Ovary (tissue), 9 donors: Measurements from ENCODE around the gene AGFG2. TPM values are rescaled to one million over a fixed set of nuclear protein-coding genes. Genes with fewer than 3 reads are reported as not detected.

Source experiments
- DNase-seq, 5 donors: peaks; one replicate each; pipeline ENCODE4 v3.0.0-alpha.2; 2019 to 2020
- H3K27ac ChIP-seq, 2 donors: fragments of 200-600 bp; one replicate each; pipeline versions ENCODE4 v1.5.1 to v1.8.0; 2019 to 2022
- H3K27me3 ChIP-seq: fragments of 200-600 bp; one replicate; pipeline ENCODE4 v1.8.0; 2022
- H3K36me3 ChIP-seq: fragments of 200-600 bp; sonication (generic); one replicate; pipeline ENCODE4 v1.5.1; 2019
- H3K4me1 ChIP-seq: one replicate; pipeline ENCODE4 v1.8.1; 2013; ENCODE audit warnings: mild to moderate bottlenecking, moderate library complexity; ENCODE audit not compliant: insufficient read depth
- H3K4me3 ChIP-seq: fragments of 200-600 bp; sonication (generic); one replicate; pipeline ENCODE4 v1.5.1; 2017
- H3K9me3 ChIP-seq, 2 donors: fragments of 200-600 bp in 1 of 2; sonication (generic) in 1 of 2; one replicate each; pipeline versions ENCODE4 v1.5.1 to v1.8.1; 2013 to 2019; ENCODE audit warnings: mild to moderate bottlenecking in 1 of 2, moderate library complexity in 1 of 2
- CTCF ChIP-seq, 3 donors: fragments of 450-650 bp in 2 of 3; fragments of 200-600 bp in 1 of 3; IDR thresholded peaks; one replicate each; pipeline versions ENCODE4 v1.5.1 to v1.8.0; 2016 to 2022; ENCODE audit warnings: antibody characterized with exemption in 3 of 3, mild to moderate bottlenecking in 1 of 3
- EP300 ChIP-seq: sonication (generic); formaldehyde crosslinking; IDR thresholded peaks from one replicate; pipeline ENCODE4 v1.6.1; 2017; ENCODE audit warnings: antibody characterized with exemption
- POLR2A ChIP-seq: fragments of 450-650 bp; IDR thresholded peaks from one replicate; pipeline ENCODE4 v1.6.1; 2017; ENCODE audit warnings: antibody characterized with exemption, mild to moderate bottlenecking, moderate library complexity
- WGBS, 3 donors: extraction: QIAGEN DNeasy Blood & Tissue Kit in 1 of 3; methylation state at CpG; one replicate each; pipeline versions ENCODE4 v1.1.5 to v1.1.7; 2013 to 2017; 5-methylcytosine and 5-hydroxymethylcytosine counted together
- intact Hi-C, 4 donors: fragments of 100-400 bp; cut with DNase I; formaldehyde crosslinking; loops; one replicate each; pipeline versions ENCODE4 v1.11.0 to v1.15.1; 2022 to 2023
- polyA plus RNA-seq, 2 donors: library from polyadenylated mRNA; stranded (reverse); fragments of 200-250 nt in 1 of 2; fragments of 350-450 nt in 1 of 2; fragmentation: Illumina TruSeq in 1 of 2; extraction: RNeasy Lipid Tissue Mini Kit (QIAGEN cat#74804) in 1 of 2; gene quantifications; one replicate each; pipeline ENCODE4 v1.2.3, GENCODE V29; 2013 to 2014
- total RNA-seq, 7 donors: library from RNA; depleted of rRNA in 2 of 7; stranded (reverse); fragments of >200 nt in 2 of 7; fragmentation: NEBNext Ultra II Directional in 3 of 7; extraction: Animal tissue kit (Norgen Biotek cat#: 25700) in 3 of 7; gene quantifications; one replicate each; pipeline versions ENCODE4 v1.1.0 to v1.2.4, GENCODE V29; 2016 to 2023
- donor health status: DM: no; HTN: no; CAD: no; lungs with moderate emphysema.
- donor health status: DM: no; HTN: no; CAD: no.
- donor health status: Bipolar disorder and iron deficiency.
- donor health status: DM: yes; HTN: yes; CAD: no.
- donor health status: DM: no; HTN: no; CAD: no.
- donor health status: DM: yes; HTN: yes; CAD: no.

The AGFG2 gene
- total and polyA plus RNA-seq, 9 donors = 10.0 to 115 (median 55.9) TPM

GRCh38 chr7:100572949-100573675 is 34.1 kb downstream of the AGFG2 start:
- no peaks in the 10 kb centered on the region for H3K9me3 ChIP-seq
- no peaks in the 10 kb centered on the region for H3K27me3 ChIP-seq
- no peak overlapping the region for H3K27ac ChIP-seq
- H3K4me1 ChIP-seq = peaks cover 5% of the 10 kb centered on the region
- WGBS, 3 donors = 90 to 95% (median 90%) methylated on average over 30 of the region's 30 CpGs
- no peaks in the 10 kb centered on the region for H3K36me3 ChIP-seq
- no peak overlapping the region for H3K4me3 ChIP-seq
- peak in 1 of 5 donors; percentile 25 for DNase-seq
- intact Hi-C loops = loop anchor here in 1 of 4 donors (5.0 kb wide), 1 partner anchor 114 kb away; no protein-coding TSS in a partner anchor
- TF ChIP-seq EP300 (no peak), CTCF (IDR thresholded peaks at IDR 0.05) (no peak), POLR2A (no peak)

GRCh38 chr7:100573691-100574361 is 34.8 kb downstream of the AGFG2 start, which contains the start of gene SAP25:
SAP25 (minus strand) TSS chr7:100573900; CDS start chr7:100573742, 158 bp downstream.
- TF ChIP-seq CTCF (IDR thresholded peaks at IDR 0.05) (no peak), POLR2A (no peak), EP300 (no peak)
- Histone ChIP-seq H3K9me3 (no peaks in the 10 kb centered on the region), H3K4me1 (no peaks in the 10 kb centered on the region), H3K27me3 (no peaks in the 10 kb centered on the region), H3K4me3 (no peak within 1 kb of the TSS), H3K36me3 (no peaks in the 10 kb centered on the region), H3K27ac (no peak within 1 kb of the TSS)
- DNase-seq = peak in 1 of 5 donors; percentile 19
- intact Hi-C loops = loop anchor here in 1 of 4 donors (5.0 kb wide), 1 partner anchor 113 kb away; no protein-coding TSS in a partner anchor
- WGBS, 3 donors = 86 to 88% (median 86%) methylated on average over 70 of the region's 70 CpGs

- WGBS, 3 donors = 87 to 89% (median 88%) methylated on average over 43 to 44 of the region's 44 CpGs
- no peaks in the 10 kb centered on the region for H3K4me1 ChIP-seq
- H3K27me3 ChIP-seq = no peaks in the 10 kb centered on the region
- peak in 1 of 5 donors; percentile 28 for DNase-seq
- no peak overlapping the region for H3K27ac ChIP-seq
- H3K36me3 ChIP-seq = no peaks in the 10 kb centered on the region
- no peaks in the 10 kb centered on the region for H3K9me3 ChIP-seq
- H3K4me3 ChIP-seq = no peak overlapping the region
- no peak for TF ChIP-seq POLR2A
- TF ChIP-seq CTCF (IDR thresholded peaks at IDR 0.05) = no peak
- no peak for TF ChIP-seq EP300
- intact Hi-C loops = loop anchor here in 1 of 4 donors (5.0 kb wide), 1 partner anchor 113 kb away; no protein-coding TSS in a partner anchor
Observed at GRCh38 chr7:100574362-100575205, 35.6 kb downstream of the AGFG2 start.

GRCh38 chr7:100575206-100575631 is 36.2 kb downstream of the AGFG2 start:
- peak in 1 of 5 donors; percentile 20 for DNase-seq
- H3K4me1 ChIP-seq = no peaks in the 10 kb centered on the region
- no peak overlapping the region for H3K4me3 ChIP-seq
- intact Hi-C loops = no loop called here
- no peak overlapping the region for H3K27ac ChIP-seq
- H3K9me3 ChIP-seq = no peaks in the 10 kb centered on the region
- WGBS, 3 donors = 74 to 82% (median 78%) methylated on average over 14 of the region's 14 CpGs
- no peaks in the 10 kb centered on the region for H3K27me3 ChIP-seq
- no peaks in the 10 kb centered on the region for H3K36me3 ChIP-seq
- no peak for TF ChIP-seq CTCF (IDR thresholded peaks at IDR 0.05)
- TF ChIP-seq EP300 = no peak
- no peak for TF ChIP-seq POLR2A
